ENCODE results near the gene CNNM4.

CNNM4 gene

DNA sequence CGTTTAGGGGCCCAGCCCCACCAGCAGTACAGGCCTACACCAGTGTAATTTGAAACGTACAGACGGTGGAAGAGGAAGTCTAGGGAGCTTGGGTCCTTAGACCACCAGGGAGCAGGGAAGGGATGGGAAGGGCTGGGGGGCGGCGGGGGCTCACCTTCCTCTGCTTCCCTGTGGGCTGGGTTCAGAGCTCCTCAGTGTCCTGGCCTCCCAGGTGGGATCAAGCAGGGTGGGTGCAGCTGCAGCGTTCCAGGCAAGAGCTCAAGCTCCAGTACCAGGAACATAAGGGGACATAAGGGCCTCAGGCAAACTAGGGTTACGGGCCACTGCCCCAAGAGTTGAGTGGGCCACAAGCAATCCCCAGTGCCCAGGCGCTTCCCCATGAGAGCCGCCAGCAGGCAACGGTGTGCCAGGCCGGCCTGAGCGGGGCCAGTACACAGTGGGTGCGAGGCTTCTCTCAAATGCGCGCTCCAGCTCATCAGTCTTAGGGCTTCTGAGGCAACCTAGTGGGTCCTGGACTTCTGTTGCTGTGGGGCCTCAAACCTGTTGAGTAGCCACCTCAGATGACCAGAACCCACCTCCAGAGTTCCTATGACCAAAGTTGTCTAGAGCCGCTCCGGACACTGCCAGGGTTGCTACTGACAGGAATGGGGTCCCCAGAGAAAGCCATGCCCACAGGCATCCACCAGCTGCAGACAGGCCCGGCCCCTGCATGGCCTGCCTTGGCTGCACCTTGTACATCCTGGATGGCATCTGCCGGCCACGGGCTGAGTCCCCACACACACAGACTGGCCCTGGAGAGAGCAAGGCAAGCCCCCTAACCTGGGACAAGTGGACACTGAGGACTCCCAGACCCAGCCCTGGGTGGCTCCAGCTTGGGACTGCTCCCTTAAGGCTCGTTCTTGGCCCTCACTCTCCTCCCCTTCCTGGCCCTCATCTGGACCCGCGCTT lies 77.9 kb downstream of the CNNM4 start:
- no peak for DNase-seq

GRCh38 chr2:96839293-96839874 lies 78.7 kb downstream of the CNNM4 start:
- peak; percentile 81 for DNase-seq

- no peak for DNase-seq
These were observed 79.5 kb downstream of the CNNM4 start for GRCh38 chr2:96839875-96840850.

GRCh38 chr2:96841701-96842495 lies 81.2 kb downstream of the CNNM4 start:
- no peak for DNase-seq

DNA sequence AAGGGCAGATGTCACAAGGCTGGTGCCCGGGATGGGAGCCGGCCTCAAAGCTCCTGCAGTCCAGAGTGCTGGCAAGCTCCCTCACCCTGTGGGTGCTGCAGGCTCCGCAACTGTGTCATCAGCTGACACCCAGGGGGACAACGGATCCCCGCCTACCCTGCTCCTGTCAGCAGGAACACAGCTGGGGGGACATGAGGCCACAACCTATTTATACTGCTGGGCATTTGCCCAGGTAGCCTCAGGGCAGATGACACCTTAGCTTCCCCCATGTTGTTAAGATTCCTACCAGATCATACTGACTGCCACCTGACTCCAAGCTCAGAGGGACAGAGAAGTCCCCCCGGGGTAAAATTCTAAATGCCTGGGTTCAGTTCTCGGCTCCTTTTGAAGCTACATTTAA lies 81.9 kb downstream of the CNNM4 start:
- DNase-seq = no peak

DNA sequence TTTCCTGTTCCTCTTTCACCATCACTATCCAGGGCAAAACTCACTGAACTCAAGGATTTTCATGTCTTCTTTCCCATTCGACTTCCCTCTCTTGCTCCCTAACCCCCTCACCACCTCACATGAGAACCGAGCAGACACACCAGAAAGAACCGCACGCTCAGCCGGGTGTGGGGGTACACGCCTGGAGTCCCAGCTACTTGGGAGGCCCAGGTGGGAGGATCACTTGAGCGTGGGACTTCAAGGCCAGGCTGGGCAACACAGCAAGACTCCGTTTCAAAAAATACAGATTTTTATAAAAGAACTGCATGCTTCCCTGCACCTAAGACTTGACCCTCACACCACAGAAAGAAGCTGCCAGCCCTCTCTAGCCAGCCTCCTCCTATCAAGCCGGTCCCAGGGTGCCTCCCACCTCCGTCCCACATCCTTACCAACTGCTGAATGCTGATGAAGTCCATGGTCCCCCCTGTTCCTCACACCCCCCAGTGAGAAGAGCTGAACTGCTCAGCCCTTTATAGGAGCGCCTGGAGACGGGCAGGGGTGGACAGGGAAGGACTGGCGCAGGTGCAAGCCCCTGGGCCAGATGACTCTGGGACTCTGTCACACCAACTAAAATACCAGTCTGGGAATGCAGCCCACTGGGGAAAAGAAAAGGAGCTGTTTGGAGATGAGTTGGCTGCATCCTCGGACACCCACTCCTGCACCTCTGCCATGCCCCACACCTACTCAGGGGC lies 83.0 kb downstream of the CNNM4 start, which contains the start of gene ANKRD23:
ANKRD23 (minus strand) TSS at position 484 of the 731 bp plus-strand sequence; CDS start at position 455, 29 bp downstream.
- DNase-seq = no peak

DNA sequence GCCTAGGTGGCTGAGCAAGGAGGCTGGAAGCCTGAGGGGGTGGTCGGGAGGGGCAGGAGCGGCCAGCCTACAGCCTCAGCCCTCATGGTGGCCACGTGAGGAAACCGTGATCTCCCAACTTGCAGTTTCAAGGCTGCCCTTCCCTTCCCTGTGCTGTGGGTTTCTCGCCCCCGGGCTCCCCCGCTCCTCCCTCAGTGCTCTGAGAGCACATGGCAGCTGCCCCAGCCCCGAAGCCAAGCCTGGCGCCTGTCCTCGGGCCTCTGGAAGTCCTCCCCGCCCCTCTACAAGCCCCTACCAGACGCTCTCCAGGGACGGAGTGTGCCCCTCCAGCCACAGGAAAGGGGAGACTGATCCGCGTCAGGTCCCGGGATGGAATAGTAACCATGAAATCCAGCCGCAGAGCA lies 83.7 kb downstream of the CNNM4 start:
- no peak for DNase-seq

DNA sequence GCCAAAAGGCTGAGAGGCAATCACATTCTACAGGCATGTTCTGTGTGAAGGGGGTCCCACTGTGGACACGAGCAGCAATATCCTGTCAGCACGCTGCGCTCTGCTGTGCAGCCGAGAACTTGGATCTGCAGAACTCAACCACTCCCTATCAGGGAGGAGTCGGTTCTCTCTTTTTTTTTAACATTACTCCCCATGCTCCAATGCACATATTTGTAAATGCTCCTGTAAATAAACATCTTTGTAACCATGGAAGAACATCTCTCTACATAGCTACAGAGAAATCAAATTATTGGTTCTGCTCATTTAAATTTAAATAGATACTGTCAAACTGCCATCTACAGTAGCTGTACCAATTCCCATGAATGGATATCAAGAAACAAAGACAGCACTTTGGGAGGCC lies 86.1 kb downstream of the CNNM4 start:
- no peak for DNase-seq

GRCh38 chr2:96847586-96847985 lies 86.9 kb downstream of the CNNM4 start:
- no peak for DNase-seq

DNA sequence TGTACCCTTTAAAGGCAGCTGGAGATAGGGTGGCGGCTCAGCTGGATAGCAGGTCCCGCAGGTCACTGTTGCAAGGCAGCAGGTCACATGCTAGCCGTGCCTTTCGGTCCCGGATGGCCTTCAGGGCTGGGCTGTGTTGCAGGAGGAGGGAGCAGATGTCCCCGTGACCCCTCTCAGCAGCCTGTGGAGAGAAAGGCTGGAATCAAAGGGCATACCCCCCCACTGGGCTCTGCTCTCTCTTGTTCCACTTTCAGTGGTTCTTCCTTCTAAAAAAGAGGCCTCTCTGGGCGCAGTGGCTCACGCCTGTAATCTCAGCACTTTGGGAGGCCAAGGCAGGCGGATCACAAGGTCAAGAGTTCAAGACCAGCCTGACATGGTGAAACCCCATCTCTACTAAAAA lies 87.6 kb downstream of the CNNM4 start:
- no peak for DNase-seq

DNA sequence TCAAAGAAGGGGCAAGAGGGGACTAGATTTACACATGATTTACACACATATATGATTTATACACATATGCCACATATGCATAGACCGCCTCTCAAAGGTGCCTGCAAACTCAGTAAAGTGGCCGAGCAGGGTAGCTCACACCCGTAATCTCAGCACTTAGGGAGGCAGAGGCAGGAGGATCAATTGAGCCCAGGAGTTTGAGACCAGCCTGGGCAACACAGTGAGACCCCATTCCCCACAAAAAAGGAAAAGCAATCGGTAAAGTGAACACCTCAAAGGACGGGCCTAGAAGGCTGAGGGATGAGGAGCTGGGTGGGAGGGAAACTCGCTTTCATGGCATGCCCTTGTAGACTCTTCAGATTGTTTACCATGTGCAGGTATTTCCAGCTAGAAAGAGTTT lies 92.0 kb downstream of the CNNM4 start:
- no peak for DNase-seq

GRCh38 chr2:96853321-96853720 lies 92.6 kb downstream of the CNNM4 start:
- no peak for DNase-seq

DNA sequence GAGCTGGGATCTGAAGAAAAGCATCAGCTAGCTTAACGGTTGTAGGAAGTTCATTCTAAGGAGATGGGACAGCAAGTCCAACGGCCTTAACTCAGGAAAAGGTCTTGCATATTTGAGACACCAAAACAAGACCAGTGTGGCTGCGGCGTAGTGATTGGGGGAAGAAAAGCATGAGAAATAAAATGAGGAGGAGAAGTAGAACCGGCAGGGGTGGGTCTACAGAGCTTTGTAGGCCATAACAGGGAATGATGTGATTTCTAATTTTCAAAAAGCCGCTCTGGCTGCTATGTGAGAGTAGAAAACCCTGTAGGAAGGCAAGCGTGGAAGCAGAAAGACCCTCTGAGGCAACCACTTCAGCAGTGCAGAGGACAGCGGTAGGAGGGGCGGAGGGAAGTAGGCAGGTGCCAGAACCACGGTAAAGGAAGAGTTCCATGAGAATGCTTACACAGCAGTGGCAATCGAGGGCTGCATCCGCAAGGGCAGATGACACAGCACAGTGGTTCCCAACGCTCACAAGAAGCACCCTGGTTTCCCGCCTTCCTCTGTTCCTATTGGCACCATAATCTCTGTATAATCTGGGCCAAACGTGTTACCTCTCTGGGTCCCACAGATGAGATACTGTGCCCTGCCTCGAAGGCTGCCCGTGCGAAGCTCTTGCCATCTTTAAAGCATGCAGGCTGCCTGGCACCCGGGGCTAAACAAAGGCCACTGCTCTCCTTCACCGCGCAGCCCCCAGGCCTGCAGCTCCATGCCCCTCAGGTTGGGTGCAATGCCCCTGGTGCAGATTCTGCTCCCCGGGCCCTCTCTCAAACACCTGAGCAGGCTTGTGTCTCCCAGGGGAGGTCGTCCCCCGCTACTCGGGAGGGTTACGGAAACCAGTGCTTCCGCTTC lies 96.3 kb downstream of the CNNM4 start:
- DNase-seq = no peak

- peak; percentile 97 to 99 for DNase-seq
These were observed 97.1 kb downstream of the CNNM4 start, which contains the start of gene ANKRD39 for GRCh38 chr2:96857667-96858372. ANKRD39 (minus strand) TSS chr2:96858016; CDS start chr2:96857987, 29 bp downstream.

GRCh38 chr2:96859099-96859649 lies 98.5 kb downstream of the CNNM4 start:
- no peak for DNase-seq

DNA sequence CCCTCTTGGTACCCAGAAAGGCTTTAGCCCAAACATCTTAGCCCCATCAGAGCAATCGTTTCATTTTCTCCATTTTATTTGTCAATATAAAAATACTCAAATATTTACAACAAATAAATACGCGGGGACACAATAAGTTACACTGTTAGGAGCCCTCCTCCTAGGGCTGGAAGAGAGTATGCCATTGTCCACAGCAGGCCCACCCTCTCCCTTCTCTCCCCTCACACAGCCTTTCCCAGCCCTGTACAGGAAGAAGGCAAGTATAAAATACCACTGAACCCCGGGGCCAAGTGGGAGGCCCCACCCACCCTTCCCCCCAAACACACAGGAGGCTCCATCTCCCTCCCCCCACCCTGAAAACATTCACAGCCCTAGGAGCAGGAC lies 99.0 kb downstream of the CNNM4 start:
- DNase-seq = no peak

DNA sequence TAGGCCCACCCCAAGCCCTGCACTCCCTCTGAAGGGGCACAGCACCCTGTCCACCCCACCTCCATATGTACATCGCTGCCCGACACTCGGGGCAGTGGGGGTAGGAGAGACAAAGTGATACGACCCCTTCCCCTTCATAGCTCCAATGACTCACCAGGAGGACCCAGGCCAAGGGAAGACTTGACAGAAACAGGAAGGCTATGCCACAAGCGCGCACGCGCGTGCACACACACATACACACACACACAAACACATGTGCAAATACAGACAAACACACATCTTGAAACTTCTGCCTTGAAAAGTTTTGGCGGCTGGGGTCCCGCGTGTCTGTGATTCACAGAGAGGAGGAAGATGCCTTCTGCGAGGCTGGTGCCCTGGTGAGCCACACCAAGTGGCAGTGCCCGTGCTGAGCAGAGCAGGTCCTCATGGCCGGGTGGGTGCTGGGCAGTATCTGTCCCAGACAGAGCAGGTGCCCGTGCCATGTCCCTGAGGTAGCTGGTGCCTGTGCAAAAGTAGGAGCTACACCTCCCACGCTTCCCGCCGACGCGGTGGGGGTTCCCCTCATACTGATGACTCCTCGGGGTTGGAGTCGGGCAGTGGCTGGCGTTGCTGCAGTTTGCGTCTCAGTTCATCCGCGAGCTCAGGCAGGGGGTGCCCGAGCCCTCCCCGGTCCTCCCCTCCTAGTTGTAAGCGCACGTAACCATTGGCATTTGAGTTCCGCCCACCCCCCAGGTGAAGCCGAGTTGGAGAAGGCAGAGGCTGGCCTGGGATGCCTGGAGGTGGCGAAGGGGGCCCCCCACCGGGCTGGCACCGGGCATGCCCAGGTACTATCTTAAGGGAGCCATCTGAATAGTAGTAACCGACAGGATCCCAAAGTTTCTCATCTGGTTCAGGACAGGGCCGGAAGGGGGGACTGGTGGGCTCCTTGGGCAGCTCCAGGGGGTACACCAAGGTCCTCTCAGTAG lies 99.6 kb downstream of the CNNM4 start:
- peak; percentile 26 to 31 for DNase-seq

- no peak for DNase-seq
These were observed 100.4 kb downstream of the CNNM4 start for GRCh38 chr2:96861074-96861473.

Data from CD4-positive, alpha-beta T cell treated with Interleukin-1 beta for 1 hour (primary cell).